GM20431 (cell line): ENCODE data around the gene FRS3.

Experiments
- in situ Hi-C: fragments of 300-500 bp; cut with MseI, MboI; formaldehyde crosslinking; loops from one replicate; pipeline ENCODE4 v1.15.0; 2020; ENCODE audit warnings: low sequenced_read_pairs; ENCODE audit not compliant: unreplicated experiment

Gene FRS3

GRCh38 chr6:41791984-41792383 is 12.3 kb upstream of the FRS3 start:
- in situ Hi-C loops: no loop called here

GRCh38 chr6:41791305-41791704 is 11.6 kb upstream of the FRS3 start:
- in situ Hi-C loops: no loop called here

- in situ Hi-C loops: no loop called here
Observed at GRCh38 chr6:41790045-41790444, 10.3 kb upstream of the FRS3 start.

- in situ Hi-C loops: no loop called here
Observed at GRCh38 chr6:41789390-41789724, 9.7 kb upstream of the FRS3 start.

- in situ Hi-C loops: no loop called here
Observed at GRCh38 chr6:41787219-41787917, 7.7 kb upstream of the FRS3 start, which contains the start of gene TOMM6. Gene TOMM6, plus strand, starts transcription at chr6:41787694. Its CDS starts 4 bp downstream, at chr6:41787698.

GRCh38 chr6:41786451-41787218 is 6.9 kb upstream of the FRS3 start:
- in situ Hi-C loops: no loop called here

- in situ Hi-C loops: no loop called here
Observed at GRCh38 chr6:41785689-41786450, 6.2 kb upstream of the FRS3 start.

GRCh38 chr6:41785254-41785653 is 5.6 kb upstream of the FRS3 start:
- in situ Hi-C loops: no loop called here

GRCh38 chr6:41784581-41785171 is 5.0 kb upstream of the FRS3 start:
- in situ Hi-C loops: no loop called here

- in situ Hi-C loops: no loop called here
Observed at GRCh38 chr6:41783106-41783780, 3.5 kb upstream of the FRS3 start.

- in situ Hi-C loops: no loop called here
Observed at GRCh38 chr6:41781366-41781730, 1.6 kb upstream of the FRS3 start.

- in situ Hi-C loops: no loop called here
Observed at GRCh38 chr6:41780551-41781365, 1.1 kb upstream of the FRS3 start, which contains the start of gene PRICKLE4. Gene PRICKLE4, plus strand, starts transcription at chr6:41780782. Its CDS starts 2,692 bp downstream, at chr6:41783474.

- in situ Hi-C loops: loop anchor here (10.0 kb wide), 1 partner anchor 175 kb away; no protein-coding TSS in a partner anchor
Observed at GRCh38 chr6:41779336-41779735, 364 bp downstream of the FRS3 start.

- in situ Hi-C loops: loop anchor here (10.0 kb wide), 1 partner anchor 174 kb away; no protein-coding TSS in a partner anchor
Observed at GRCh38 chr6:41778895-41779294, 805 bp downstream of the FRS3 start.

- in situ Hi-C loops: loop anchor here (10.0 kb wide), 1 partner anchor 173 kb away; no protein-coding TSS in a partner anchor
Observed at GRCh38 chr6:41777551-41778285, 2.0 kb downstream of the FRS3 start.

GRCh38 chr6:41775293-41775882 is 4.3 kb downstream of the FRS3 start:
- in situ Hi-C loops: loop anchor here (10.0 kb wide), 1 partner anchor 171 kb away; no protein-coding TSS in a partner anchor

- in situ Hi-C loops: loop anchor here (10.0 kb wide), 1 partner anchor 170 kb away; no protein-coding TSS in a partner anchor
Observed at GRCh38 chr6:41774841-41775240, 4.9 kb downstream of the FRS3 start.
